Measurements from ENCODE around the gene DCP2.

DCP2 gene

GRCh38 chr5:112976432-112977309 is at the start of gene DCP2:
TSS of gene DCP2 (plus strand) at chr5:112976798. CDS start at chr5:112976934, 136 bp downstream.
- H3K27ac ChIP-seq: peak within 1 kb of the TSS; percentile 87
- TF ChIP-seq CTCF (conservative IDR thresholded peaks at IDR 0.05): no peak

GRCh38 chr5:112929336-112930081 is 47.1 kb upstream of the DCP2 start:
- no peak overlapping the region for H3K27ac ChIP-seq
- no peak for TF ChIP-seq CTCF (conservative IDR thresholded peaks at IDR 0.05)

DNA sequence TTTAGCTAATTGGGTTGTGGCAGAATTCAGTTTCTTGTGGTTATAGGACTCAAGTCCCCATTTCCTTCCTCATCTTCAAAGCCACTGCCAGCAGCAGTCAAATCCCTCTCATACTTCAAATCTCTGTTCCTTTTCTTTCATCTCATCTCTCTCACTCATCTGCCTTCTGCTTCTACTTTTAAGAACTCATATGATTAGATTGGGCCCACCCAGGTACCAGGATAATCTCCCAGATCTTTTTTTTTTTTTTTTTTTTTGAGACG is 46.6 kb upstream of the DCP2 start:
- no peak overlapping the region for H3K27ac ChIP-seq
- TF ChIP-seq CTCF (conservative IDR thresholded peaks at IDR 0.05): no peak

GRCh38 chr5:112931473-112931872 is 45.1 kb upstream of the DCP2 start:
- no peak for TF ChIP-seq CTCF (conservative IDR thresholded peaks at IDR 0.05)

DNA sequence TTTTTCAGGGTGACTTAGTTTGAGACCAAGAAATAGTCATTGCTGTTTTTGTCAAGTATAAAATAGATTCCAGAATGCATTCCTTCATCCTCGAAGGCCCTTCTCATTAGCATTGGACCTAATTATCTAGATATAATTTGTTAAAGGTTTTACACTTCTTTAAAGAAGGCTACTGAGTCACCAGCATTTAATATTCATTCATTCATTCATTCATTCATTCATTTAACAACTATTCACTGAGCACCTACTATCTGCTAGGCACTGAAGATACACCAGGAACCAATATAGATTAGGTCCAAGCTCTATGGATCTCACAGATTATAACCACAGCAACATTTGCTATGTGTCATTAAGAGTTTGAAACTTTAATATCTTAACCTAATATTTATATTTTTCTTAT is 43.5 kb upstream of the DCP2 start:
- no peak for TF ChIP-seq CTCF (conservative IDR thresholded peaks at IDR 0.05)
- no peak overlapping the region for H3K27ac ChIP-seq

More at GRCh38 chr5:112931473-112931872, 45.1 kb upstream of the DCP2 start:
- no peak overlapping the region for H3K27ac ChIP-seq

- H3K27ac ChIP-seq: no peak overlapping the region
- no peak for TF ChIP-seq CTCF (conservative IDR thresholded peaks at IDR 0.05)
Measured at GRCh38 chr5:112933651-112934365, 42.8 kb upstream of the DCP2 start.

- H3K27ac ChIP-seq: no peak overlapping the region
- TF ChIP-seq CTCF (conservative IDR thresholded peaks at IDR 0.05): no peak
Measured at GRCh38 chr5:112934366-112934663, 42.3 kb upstream of the DCP2 start.
